Upper lobe of right lung (tissue), 1 donor: ENCODE results near the gene PDLIM5. TPM values are rescaled to one million over a fixed set of nuclear protein-coding genes. Genes with fewer than 3 reads are reported as not detected.
"Not testable (repeated sequence)": the region's sequence is repeated elsewhere in the genome, so short reads cannot be mapped to it uniquely, and the experiment has no call there.

Source experiments
- ATAC-seq: fragments of 200-7000 bp; cut with Tn5 transposase; one replicate; pipeline ENCODE4 v1.9.1; 2020; ENCODE audit warnings: mild to moderate bottlenecking, moderate library complexity
- DNase-seq: peaks from one replicate; pipeline ENCODE4 v3.0.0-alpha.2; 2020
- H3K27ac ChIP-seq: fragments of 200-600 bp; one replicate; pipeline ENCODE4 v1.8.0; 2022
- H3K27me3 ChIP-seq: fragments of 200-600 bp; one replicate; pipeline ENCODE4 v1.8.0; 2022; ENCODE audit warnings: mild to moderate bottlenecking
- H3K36me3 ChIP-seq: fragments of 200-600 bp; one replicate; pipeline ENCODE4 v1.8.0; 2022
- H3K4me1 ChIP-seq: fragments of 200-600 bp; one replicate; pipeline ENCODE4 v1.8.0; 2022
- H3K4me3 ChIP-seq: fragments of 200-600 bp; one replicate; pipeline ENCODE4 v1.8.0; 2022; ENCODE audit warnings: mild to moderate bottlenecking
- H3K9me3 ChIP-seq: fragments of 200-600 bp; one replicate; pipeline ENCODE4 v1.8.0; 2022
- intact Hi-C: fragments of 100-400 bp; cut with DNase I; formaldehyde crosslinking; loops from one replicate; pipeline ENCODE4 v1.11.0; 2022
- total RNA-seq: library from RNA; stranded (reverse); fragmentation: NEBNext Ultra II Directional; extraction: Animal tissue kit (Norgen Biotek cat#: 25700); gene quantifications from one replicate; pipeline ENCODE4 v1.2.1, GENCODE V29; 2021
- TF ChIP-seq, protein P1 (sequence below): fragments of 200-600 bp; IDR thresholded peaks from one replicate; pipeline ENCODE4 v1.8.0; 2022; ENCODE audit warnings: antibody characterized with exemption
- donor health status: DM: no; HTN: yes; CAD: no; lungs with severe emphysema.

Gene PDLIM5
- total RNA-seq, 1 donor from 2014 or later: 82.8 TPM

DNA sequence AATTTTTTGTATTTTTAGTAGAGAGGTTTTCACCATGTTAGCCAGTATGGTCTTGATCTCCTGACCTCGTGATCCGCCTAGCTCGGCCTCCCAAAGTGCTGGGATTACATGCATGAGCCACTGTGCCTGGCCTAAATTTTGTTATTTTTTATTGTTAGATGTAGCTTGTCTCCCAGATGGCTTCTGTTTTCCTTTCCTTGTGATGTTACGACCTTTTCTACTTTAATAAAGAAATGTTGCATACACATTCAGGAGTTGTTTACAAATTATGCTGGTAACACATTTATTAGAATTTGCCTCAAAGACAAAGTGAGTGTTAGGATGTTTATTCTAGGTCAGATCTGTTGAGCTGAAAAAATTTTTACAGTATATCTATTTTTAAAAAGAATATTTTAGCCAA, 18.4 kb downstream of the PDLIM5 start:
- Histone ChIP-seq H3K27me3 (no peaks in the 10 kb centered on the region), H3K36me3 (no peaks in the 10 kb centered on the region), H3K4me1 (peaks cover 4% of the 10 kb centered on the region), H3K4me3 (no peak overlapping the region), H3K27ac (no peak overlapping the region), H3K9me3 (no peaks in the 10 kb centered on the region)
- no peak for ATAC-seq
- intact Hi-C loops: no loop called here
- no peak for DNase-seq
- TF ChIP-seq, protein P1, sequence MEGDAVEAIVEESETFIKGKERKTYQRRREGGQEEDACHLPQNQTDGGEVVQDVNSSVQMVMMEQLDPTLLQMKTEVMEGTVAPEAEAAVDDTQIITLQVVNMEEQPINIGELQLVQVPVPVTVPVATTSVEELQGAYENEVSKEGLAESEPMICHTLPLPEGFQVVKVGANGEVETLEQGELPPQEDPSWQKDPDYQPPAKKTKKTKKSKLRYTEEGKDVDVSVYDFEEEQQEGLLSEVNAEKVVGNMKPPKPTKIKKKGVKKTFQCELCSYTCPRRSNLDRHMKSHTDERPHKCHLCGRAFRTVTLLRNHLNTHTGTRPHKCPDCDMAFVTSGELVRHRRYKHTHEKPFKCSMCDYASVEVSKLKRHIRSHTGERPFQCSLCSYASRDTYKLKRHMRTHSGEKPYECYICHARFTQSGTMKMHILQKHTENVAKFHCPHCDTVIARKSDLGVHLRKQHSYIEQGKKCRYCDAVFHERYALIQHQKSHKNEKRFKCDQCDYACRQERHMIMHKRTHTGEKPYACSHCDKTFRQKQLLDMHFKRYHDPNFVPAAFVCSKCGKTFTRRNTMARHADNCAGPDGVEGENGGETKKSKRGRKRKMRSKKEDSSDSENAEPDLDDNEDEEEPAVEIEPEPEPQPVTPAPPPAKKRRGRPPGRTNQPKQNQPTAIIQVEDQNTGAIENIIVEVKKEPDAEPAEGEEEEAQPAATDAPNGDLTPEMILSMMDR: no peak

DNA sequence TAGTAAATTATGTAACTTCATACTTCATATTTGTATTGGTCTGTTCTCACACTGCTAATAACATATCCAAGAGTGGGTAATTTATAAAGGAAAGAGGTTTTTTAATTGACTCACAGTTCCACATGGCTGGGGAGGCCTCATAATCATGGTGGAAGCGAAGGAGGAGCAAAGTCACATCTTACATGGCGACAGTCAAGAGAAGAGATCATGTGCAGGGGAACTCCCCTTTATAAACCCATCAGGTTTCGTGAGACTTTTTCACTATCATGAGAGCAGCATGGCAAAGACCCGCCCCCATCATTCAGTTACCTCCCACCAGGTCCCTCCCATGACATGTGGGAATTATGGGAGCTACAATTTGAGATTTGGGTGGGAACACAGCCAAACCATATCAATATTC, 19.0 kb downstream of the PDLIM5 start:
- H3K27ac ChIP-seq, H3K9me3 ChIP-seq, H3K36me3 ChIP-seq, DNase-seq, H3K27me3 ChIP-seq, ATAC-seq, intact Hi-C loops, H3K4me3 ChIP-seq, H3K4me1 ChIP-seq: not testable (repeated sequence)

DNA sequence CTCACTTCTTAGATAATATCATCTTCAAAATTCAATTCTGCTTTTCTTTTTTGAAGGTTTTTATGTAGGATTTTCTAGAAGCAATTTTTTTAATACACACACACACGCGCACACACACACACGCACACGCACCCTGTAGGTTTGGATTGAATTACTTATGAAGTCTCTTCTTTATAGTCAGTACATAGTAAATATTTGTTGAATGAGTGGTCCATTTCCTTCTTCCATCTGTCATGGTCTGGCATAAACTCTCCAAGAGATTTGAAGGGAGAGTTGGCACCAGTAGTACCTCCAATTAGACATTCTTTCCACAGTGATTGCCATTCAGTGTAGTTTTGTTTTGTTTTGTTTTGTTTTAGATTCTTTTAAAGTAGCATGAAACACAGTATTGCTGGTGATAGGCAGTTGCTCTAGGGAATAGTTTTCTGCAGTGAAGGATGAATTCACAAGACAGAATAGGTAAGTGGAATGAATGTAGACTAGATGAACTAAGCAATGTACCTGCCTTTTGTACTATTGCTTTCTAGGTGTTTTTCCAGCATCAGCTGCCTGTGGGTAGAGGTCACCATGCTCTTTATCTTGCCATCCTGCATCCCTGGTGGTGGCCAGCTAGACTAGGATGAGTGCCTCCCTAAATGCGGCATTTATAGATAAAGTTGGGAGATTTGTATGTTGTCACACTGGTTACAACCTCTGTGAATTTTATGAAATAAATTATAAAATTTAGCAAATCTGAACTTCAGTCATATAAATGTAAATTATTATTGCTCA, 20.5 kb downstream of the PDLIM5 start:
- Histone ChIP-seq H3K4me1 (peaks cover 4% of the 10 kb centered on the region), H3K36me3 (no peaks in the 10 kb centered on the region), H3K27ac (no peak overlapping the region), H3K27me3 (no peaks in the 10 kb centered on the region), H3K9me3 (no peaks in the 10 kb centered on the region), H3K4me3 (no peak overlapping the region)
- DNase-seq (no peak), ATAC-seq (no peak)
- TF ChIP-seq, protein P1: no peak
- intact Hi-C loops: no loop called here

DNA sequence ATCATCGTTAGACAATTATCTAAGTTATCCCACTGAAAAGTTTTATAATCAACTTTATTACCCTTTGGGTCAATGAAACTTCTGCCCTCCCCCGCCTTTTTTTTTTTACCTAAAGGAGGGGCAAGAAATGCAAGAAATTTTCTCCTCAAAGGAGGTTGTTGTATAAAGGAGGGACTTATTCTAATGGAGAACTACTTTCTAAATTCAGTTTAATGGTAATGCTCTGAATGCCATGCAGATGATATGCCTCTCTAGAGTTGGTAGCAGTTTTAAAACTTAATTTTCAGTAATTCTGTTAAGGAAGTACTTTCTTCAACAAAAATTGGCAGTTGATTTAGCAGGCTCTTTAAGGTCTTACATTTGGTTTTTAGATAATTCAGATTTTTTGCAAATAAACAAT, 23.3 kb downstream of the PDLIM5 start:
- ATAC-seq (no peak), DNase-seq (no peak)
- Histone ChIP-seq H3K4me3 (no peak overlapping the region), H3K36me3 (no peaks in the 10 kb centered on the region), H3K4me1 (peaks cover 4% of the 10 kb centered on the region), H3K27ac (no peak overlapping the region), H3K9me3 (no peaks in the 10 kb centered on the region), H3K27me3 (no peaks in the 10 kb centered on the region)
- intact Hi-C loops: no loop called here
- TF ChIP-seq, protein P1: no peak

DNA sequence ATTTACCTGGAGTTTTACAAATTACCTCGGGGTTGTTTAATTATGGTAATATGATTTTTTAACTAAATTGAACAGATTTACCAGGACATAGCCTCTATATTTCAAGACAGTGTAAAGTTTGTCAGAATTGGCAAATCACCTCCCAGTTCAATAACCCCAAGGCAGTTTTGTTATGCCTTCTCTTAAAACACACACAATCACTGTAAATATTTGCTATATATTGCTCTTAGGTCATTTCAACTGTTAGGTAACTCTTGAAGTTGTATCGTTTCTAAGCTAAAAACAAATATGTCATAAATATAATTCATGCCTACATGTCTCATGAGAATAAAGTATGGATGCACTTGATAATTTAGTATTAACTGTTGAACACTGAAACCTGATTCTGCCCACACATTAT, 24.1 kb downstream of the PDLIM5 start:
- TF ChIP-seq, protein P1: no peak
- intact Hi-C loops: no loop called here

DNA sequence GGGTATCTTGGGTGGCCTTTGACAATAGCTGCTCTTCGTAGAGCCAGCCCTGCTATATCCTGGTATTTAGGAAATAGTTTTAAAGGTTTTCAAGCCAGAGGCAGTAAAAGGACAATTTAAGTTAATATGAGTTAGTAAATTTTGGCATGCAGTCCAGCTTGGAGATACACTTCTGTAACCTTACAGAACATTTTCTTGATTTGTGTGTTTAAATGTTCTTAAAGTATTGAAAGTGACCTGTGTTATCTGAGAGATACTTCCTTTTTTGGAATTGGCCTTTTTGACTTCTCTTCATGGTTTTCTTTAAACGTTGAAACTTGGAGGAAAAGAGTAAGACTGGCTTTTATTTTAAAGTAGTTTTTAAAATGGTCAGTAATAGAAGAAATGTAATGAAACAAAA, 25.5 kb downstream of the PDLIM5 start:
- intact Hi-C loops: no loop called here
- no peaks in the 10 kb centered on the region for H3K36me3 ChIP-seq
- ATAC-seq (no peak), DNase-seq (no peak)
- no peaks in the 10 kb centered on the region for H3K27me3 ChIP-seq
- no peak overlapping the region for H3K4me3 ChIP-seq
- no peak overlapping the region for H3K27ac ChIP-seq
- no peaks in the 10 kb centered on the region for H3K9me3 ChIP-seq
- TF ChIP-seq, protein P1: no peak
- H3K4me1 ChIP-seq: peaks cover 2% of the 10 kb centered on the region

More for the DNA sequence above, 24.1 kb downstream of the PDLIM5 start:
- Histone ChIP-seq H3K4me1 (peaks cover 4% of the 10 kb centered on the region), H3K36me3 (no peaks in the 10 kb centered on the region), H3K27me3 (no peaks in the 10 kb centered on the region), H3K4me3 (no peak overlapping the region), H3K9me3 (no peaks in the 10 kb centered on the region), H3K27ac (no peak overlapping the region)
- DNase-seq (no peak), ATAC-seq (no peak)

DNA sequence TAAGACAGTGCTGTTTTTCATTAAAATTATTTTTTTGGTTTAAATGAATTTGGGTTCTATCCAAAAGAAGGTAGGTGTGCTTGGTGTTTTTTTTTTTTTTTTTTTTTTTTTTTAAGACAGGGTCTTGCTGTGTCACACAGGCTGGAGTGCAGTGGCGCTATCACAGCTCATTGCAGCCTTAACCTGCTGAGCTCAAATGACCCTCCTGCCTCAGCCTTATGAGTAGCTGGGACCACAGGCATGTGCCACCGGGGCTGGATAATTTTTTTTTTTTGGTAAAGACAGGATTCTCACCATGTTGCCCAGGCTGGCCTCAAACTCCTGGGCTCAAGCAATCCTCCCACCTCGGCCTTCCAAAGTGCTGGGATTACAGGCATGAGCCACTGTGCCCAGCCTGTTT, 27.1 kb downstream of the PDLIM5 start:
- H3K9me3 ChIP-seq, intact Hi-C loops, DNase-seq, H3K4me3 ChIP-seq, ATAC-seq, H3K36me3 ChIP-seq, H3K27me3 ChIP-seq, H3K4me1 ChIP-seq, H3K27ac ChIP-seq: not testable (repeated sequence)
